IPS-20b (cell line): ENCODE measurements around the gene LAMB1.
"Not testable (repeated sequence)": the region's sequence is repeated elsewhere in the genome, so short reads cannot be mapped to it uniquely, and the experiment has no call there.

Source experiments
- H3K27ac ChIP-seq: one replicate; pipeline ENCODE4 v1.5.1; 2013; ENCODE audit warnings: low read length
- H3K27me3 ChIP-seq: 2 replicates; pipeline ENCODE4 v1.6.1; 2013; ENCODE audit warnings: mild to moderate bottlenecking, low read length, inconsistent platforms; ENCODE audit not compliant: insufficient read depth
- H3K36me3 ChIP-seq: 2 replicates; pipeline ENCODE4 v1.6.1; 2013; ENCODE audit warnings: low read depth, mild to moderate bottlenecking, inconsistent platforms, low read length, moderate library complexity; ENCODE audit not compliant: insufficient read depth
- H3K4me1 ChIP-seq: 2 replicates; pipeline ENCODE4 v1.6.1; 2013; ENCODE audit warnings: mild to moderate bottlenecking, control low read depth, inconsistent platforms, low read length, moderate library complexity; ENCODE audit not compliant: insufficient read depth
- H3K4me3 ChIP-seq: 2 replicates; pipeline ENCODE4 v1.5.1; 2013; ENCODE audit warnings: mild to moderate bottlenecking, low read length, inconsistent platforms
- H3K9ac ChIP-seq: 2 replicates; pipeline ENCODE4 v1.6.1; 2013; ENCODE audit warnings: low read depth, mild to moderate bottlenecking, inconsistent platforms, low read length, moderate library complexity
- H3K9me3 ChIP-seq: 2 replicates; pipeline ENCODE4 v1.6.1; 2013; ENCODE audit warnings: mild to moderate bottlenecking, low read depth, low read length, inconsistent platforms; ENCODE audit not compliant: insufficient read depth

Gene LAMB1

GRCh38 chr7:107921826-107922225 lies 81.1 kb downstream of the LAMB1 start:
- not testable (repeated sequence) for H3K27ac ChIP-seq, H3K9ac ChIP-seq, H3K27me3 ChIP-seq, H3K4me1 ChIP-seq, H3K9me3 ChIP-seq, H3K4me3 ChIP-seq
- peaks cover 92% of the 10 kb centered on the region for H3K36me3 ChIP-seq

GRCh38 chr7:107920048-107920772 lies 82.8 kb downstream of the LAMB1 start:
- H3K36me3 ChIP-seq: peaks cover 90% of the 10 kb centered on the region
- no peak overlapping the region for H3K27ac ChIP-seq
- no peak overlapping the region for H3K9ac ChIP-seq

GRCh38 chr7:107918948-107919347 lies 84.0 kb downstream of the LAMB1 start:
- H3K36me3 ChIP-seq: peaks cover 82% of the 10 kb centered on the region
- no peak overlapping the region for H3K4me3 ChIP-seq
- no peaks in the 10 kb centered on the region for H3K27me3 ChIP-seq
- H3K27ac ChIP-seq: no peak overlapping the region
- H3K9me3 ChIP-seq: no peaks in the 10 kb centered on the region
- no peaks in the 10 kb centered on the region for H3K4me1 ChIP-seq
- no peak overlapping the region for H3K9ac ChIP-seq

More at GRCh38 chr7:107920048-107920772, 82.8 kb downstream of the LAMB1 start:
- Histone ChIP-seq H3K9me3 (no peaks in the 10 kb centered on the region), H3K4me3 (no peak overlapping the region), H3K27me3 (no peaks in the 10 kb centered on the region), H3K4me1 (peaks cover 10% of the 10 kb centered on the region; the same call in 1 of the 2 replicates)

- no peak overlapping the region for H3K27ac ChIP-seq
- H3K27me3 ChIP-seq: no peaks in the 10 kb centered on the region
- no peaks in the 10 kb centered on the region for H3K9me3 ChIP-seq
- H3K36me3 ChIP-seq: peaks cover 73% of the 10 kb centered on the region
- no peak overlapping the region for H3K9ac ChIP-seq
- no peaks in the 10 kb centered on the region for H3K4me1 ChIP-seq
- H3K4me3 ChIP-seq: no peak overlapping the region
Measured at GRCh38 chr7:107917763-107918651, 85.0 kb downstream of the LAMB1 start.

GRCh38 chr7:107915541-107915940 lies 87.4 kb downstream of the LAMB1 start:
- H3K9me3 ChIP-seq: no peaks in the 10 kb centered on the region
- H3K27ac ChIP-seq: no peak overlapping the region
- H3K27me3 ChIP-seq: no peaks in the 10 kb centered on the region
- no peaks in the 10 kb centered on the region for H3K4me1 ChIP-seq
- no peak overlapping the region for H3K9ac ChIP-seq
- no peak overlapping the region for H3K4me3 ChIP-seq
- peaks cover 74% of the 10 kb centered on the region for H3K36me3 ChIP-seq

GRCh38 chr7:107914831-107915230 lies 88.1 kb downstream of the LAMB1 start:
- no peak overlapping the region for H3K9ac ChIP-seq
- no peaks in the 10 kb centered on the region for H3K9me3 ChIP-seq
- H3K27ac ChIP-seq: no peak overlapping the region
- H3K4me1 ChIP-seq: no peaks in the 10 kb centered on the region
- no peaks in the 10 kb centered on the region for H3K27me3 ChIP-seq
- peaks cover 74% of the 10 kb centered on the region for H3K36me3 ChIP-seq
- no peak overlapping the region for H3K4me3 ChIP-seq

- Histone ChIP-seq H3K9me3 (no peaks in the 10 kb centered on the region), H3K27ac (no peak overlapping the region), H3K4me3 (no peak overlapping the region), H3K36me3 (peaks cover 74% of the 10 kb centered on the region), H3K4me1 (no peaks in the 10 kb centered on the region), H3K9ac (no peak overlapping the region), H3K27me3 (no peaks in the 10 kb centered on the region)
Measured at GRCh38 chr7:107913851-107914250, 89.1 kb downstream of the LAMB1 start.

GRCh38 chr7:107911981-107912380 lies 91.0 kb downstream of the LAMB1 start:
- H3K36me3 ChIP-seq: peaks cover 70% of the 10 kb centered on the region

GRCh38 chr7:107909445-107909844 lies 93.5 kb downstream of the LAMB1 start:
- Histone ChIP-seq H3K36me3 (peaks cover 75% of the 10 kb centered on the region), H3K27ac (no peak overlapping the region), H3K27me3 (no peaks in the 10 kb centered on the region), H3K9me3 (no peaks in the 10 kb centered on the region), H3K9ac (no peak overlapping the region), H3K4me3 (no peak overlapping the region), H3K4me1 (no peaks in the 10 kb centered on the region)

More at GRCh38 chr7:107911981-107912380, 91.0 kb downstream of the LAMB1 start:
- no peak overlapping the region for H3K4me3 ChIP-seq
- no peaks in the 10 kb centered on the region for H3K9me3 ChIP-seq
- no peaks in the 10 kb centered on the region for H3K27me3 ChIP-seq
- H3K4me1 ChIP-seq: no peaks in the 10 kb centered on the region
- H3K27ac ChIP-seq: no peak overlapping the region
- no peak overlapping the region for H3K9ac ChIP-seq

GRCh38 chr7:107907790-107908189 lies 95.2 kb downstream of the LAMB1 start:
- no peak overlapping the region for H3K27ac ChIP-seq
- H3K4me1 ChIP-seq: no peaks in the 10 kb centered on the region
- H3K4me3 ChIP-seq: no peak overlapping the region
- H3K9me3 ChIP-seq: no peaks in the 10 kb centered on the region
- H3K36me3 ChIP-seq: peaks cover 91% of the 10 kb centered on the region
- H3K9ac ChIP-seq: no peak overlapping the region
- no peaks in the 10 kb centered on the region for H3K27me3 ChIP-seq

- Histone ChIP-seq H3K27ac (no peak overlapping the region), H3K27me3 (no peaks in the 10 kb centered on the region), H3K4me3 (no peak overlapping the region), H3K4me1 (peaks cover 4% of the 10 kb centered on the region; the same call in 1 of the 2 replicates), H3K9ac (no peak overlapping the region), H3K9me3 (no peaks in the 10 kb centered on the region), H3K36me3 (peaks cover 56% of the 10 kb centered on the region)
Measured at GRCh38 chr7:107902381-107902780, 100.6 kb downstream of the LAMB1 start.
